Stimulated activated CD8-positive, alpha-beta memory T cell treated with anti-CD3 and anti-CD28 coated beads, Interleukin-15, amount 100 ng/mL, for 1 hour (primary cell): Measurements from ENCODE around the gene SLC23A2.
"Not testable (repeated sequence)": the region's sequence is repeated elsewhere in the genome, so short reads cannot be mapped to it uniquely, and the experiment has no call there.

Experiments
- DNase-seq: peaks from one replicate; pipeline ENCODE4 v3.0.0-alpha.2; 2020; ENCODE audit warnings: low read depth

SLC23A2 gene

GRCh38 chr20:4936392-4936850, 64.9 kb downstream of the SLC23A2 start:
- DNase-seq = no peak

GRCh38 chr20:4932061-4932460, 69.2 kb downstream of the SLC23A2 start:
- DNase-seq = no peak

GRCh38 chr20:4929686-4930397, 71.5 kb downstream of the SLC23A2 start:
- DNase-seq = no peak

- DNase-seq = no peak
These were observed 74.7 kb downstream of the SLC23A2 start for GRCh38 chr20:4926531-4927156.

GRCh38 chr20:4925842-4926530, 75.3 kb downstream of the SLC23A2 start:
- no peak for DNase-seq

- DNase-seq = no peak
These were observed 76.9 kb downstream of the SLC23A2 start for GRCh38 chr20:4924446-4924845.

- DNase-seq = no peak
These were observed 77.3 kb downstream of the SLC23A2 start for GRCh38 chr20:4924032-4924431.

- no peak for DNase-seq
These were observed 79.1 kb downstream of the SLC23A2 start for GRCh38 chr20:4922186-4922585.

- not testable (repeated sequence) for DNase-seq
These were observed 80.0 kb downstream of the SLC23A2 start for GRCh38 chr20:4921271-4921670.

GRCh38 chr20:4920655-4921054, 80.7 kb downstream of the SLC23A2 start:
- no peak for DNase-seq

GRCh38 chr20:4920131-4920530, 81.2 kb downstream of the SLC23A2 start:
- no peak for DNase-seq

- no peak for DNase-seq
These were observed 82.1 kb downstream of the SLC23A2 start for GRCh38 chr20:4919047-4919704.

- DNase-seq = no peak
These were observed 82.8 kb downstream of the SLC23A2 start for GRCh38 chr20:4918473-4918872.

- DNase-seq = no peak
These were observed 84.1 kb downstream of the SLC23A2 start for GRCh38 chr20:4916971-4917881.

GRCh38 chr20:4913147-4913546, 88.2 kb downstream of the SLC23A2 start:
- no peak for DNase-seq

- DNase-seq = no peak
These were observed 88.7 kb downstream of the SLC23A2 start for GRCh38 chr20:4912380-4913142.

GRCh38 chr20:4910951-4911350, 90.4 kb downstream of the SLC23A2 start:
- DNase-seq = no peak

- DNase-seq = no peak
These were observed 95.7 kb downstream of the SLC23A2 start for GRCh38 chr20:4905613-4906012.

GRCh38 chr20:4905195-4905594, 96.1 kb downstream of the SLC23A2 start:
- no peak for DNase-seq

- no peak for DNase-seq
These were observed 97.0 kb downstream of the SLC23A2 start for GRCh38 chr20:4904127-4904860.
